Mammary epithelial cell (primary cell): ENCODE results near the gene ZNF71.

ENCODE experiments used
- CTCF ChIP-seq, 2 donors: IDR thresholded peaks in 1 of 2; conservative IDR thresholded peaks in 1 of 2; 2 replicates each; pipeline ENCODE4 v1.5.1; 2011 to 2012; ENCODE audit warnings: inconsistent platforms in 2 of 2, low read length in 2 of 2, mild to moderate bottlenecking in 2 of 2, control low read depth in 1 of 2, low read depth in 1 of 2; ENCODE audit not compliant: insufficient read depth in 1 of 2; ENCODE audit errors: extremely low read depth in 1 of 2
- EZH2 ChIP-seq: IDR thresholded peaks from 2 replicates; pipeline ENCODE4 v1.6.1; 2012; ENCODE audit warnings: low read length, inconsistent platforms, borderline replicate concordance

GRCh38 chr19:56572589-56572988 is 22.5 kb upstream of the ZNF71 start:
- TF ChIP-seq CTCF (conservative IDR thresholded peaks at IDR 0.05 in 1 of 2, IDR thresholded peaks at IDR 0.05 in 1 of 2; ENCODE audit: extremely low read depth in 1 of 2, insufficient read depth in 1 of 2, low read depth in 1 of 2, low read length in 2 of 2) = no peak
- no peak for TF ChIP-seq EZH2
